Choroid plexus epithelial cell (primary cell): Measurements from ENCODE around the gene CREBZF.

Experiments
- DNase-seq: peaks from one replicate; pipeline ENCODE4 v3.0.0-alpha.2; 2010; ENCODE audit warnings: low read depth
- H3K4me3 ChIP-seq: 2 replicates; pipeline ENCODE4 v1.5.1; 2011; ENCODE audit warnings: low read depth, mild to moderate bottlenecking, control low read depth, low read length, moderate library complexity
- CTCF ChIP-seq: conservative IDR thresholded peaks from 2 replicates; pipeline ENCODE4 v1.5.1; 2011; ENCODE audit warnings: low read depth, mild to moderate bottlenecking, control low read depth, inconsistent platforms, low read length, moderate library complexity

The CREBZF gene

GRCh38 chr11:85664615-85665481 lies at the start of gene CREBZF:
Gene CREBZF (minus strand): TSS chr11:85665129. CDS start chr11:85664875, 254 bp downstream.
- H3K4me3 ChIP-seq, result peak within 1 kb of the TSS; percentile 85
- DNase-seq, result peak; percentile 97
- TF ChIP-seq CTCF, result peak; percentile 1

GRCh38 chr11:85712953-85713352 lies 48.0 kb upstream of the CREBZF start:
- DNase-seq, result no peak
- H3K4me3 ChIP-seq, result no peak overlapping the region
- TF ChIP-seq CTCF, result no peak

- no peak overlapping the region for H3K4me3 ChIP-seq
- no peak for DNase-seq
- TF ChIP-seq CTCF, result no peak
Observed at GRCh38 chr11:85710917-85711316, 46.0 kb upstream of the CREBZF start.

GRCh38 chr11:85709941-85710702 lies 45.2 kb upstream of the CREBZF start:
- H3K4me3 ChIP-seq, result no peak overlapping the region
- TF ChIP-seq CTCF, result no peak
- DNase-seq, result no peak

GRCh38 chr11:85705800-85706199 lies 40.9 kb upstream of the CREBZF start:
- no peak for DNase-seq
- H3K4me3 ChIP-seq, result no peak overlapping the region
- TF ChIP-seq CTCF, result no peak

GRCh38 chr11:85704967-85705366 lies 40.0 kb upstream of the CREBZF start:
- DNase-seq, result no peak
- no peak overlapping the region for H3K4me3 ChIP-seq
- no peak for TF ChIP-seq CTCF
